Activated naive CD4-positive, alpha-beta T cell treated with anti-CD3 and anti-CD28 coated beads, Interleukin-2, amount 50 U/mL, for 24 hours (primary cell): ENCODE measurements around the gene USP49.
"Not testable (repeated sequence)": the region's sequence is repeated elsewhere in the genome, so short reads cannot be mapped to it uniquely, and the experiment has no call there.

Experiments used
- H3K27ac Mint-ChIP-seq: one replicate; pipeline ENCODE4 v1.8.0; 2021; ENCODE audit warnings: mild to moderate bottlenecking, mixed read lengths
- H3K27me3 Mint-ChIP-seq: one replicate; pipeline ENCODE4 v1.8.0; 2021; ENCODE audit warnings: mixed read lengths
- H3K36me3 Mint-ChIP-seq: one replicate; pipeline ENCODE4 v1.8.0; 2021; ENCODE audit warnings: mixed read lengths
- H3K4me1 Mint-ChIP-seq: one replicate; pipeline ENCODE4 v1.8.0; 2021; ENCODE audit warnings: mixed read lengths
- H3K4me3 Mint-ChIP-seq: one replicate; pipeline ENCODE4 v1.8.0; 2021; ENCODE audit warnings: mild to moderate bottlenecking, mixed read lengths
- H3K9me3 Mint-ChIP-seq: one replicate; pipeline ENCODE4 v1.8.0; 2021; ENCODE audit warnings: mixed read lengths

Gene USP49

GRCh38 chr6:41770381-41771057 lies 124.7 kb downstream of the USP49 start:
- Mint-ChIP-seq H3K4me1 (no peaks in the 10 kb centered on the region), H3K9me3 (no peaks in the 10 kb centered on the region), H3K36me3 (no peaks in the 10 kb centered on the region), H3K27me3 (no peaks in the 10 kb centered on the region), H3K4me3 (no peak overlapping the region), H3K27ac (no peak overlapping the region)

GRCh38 chr6:41769376-41769775 lies 125.8 kb downstream of the USP49 start:
- no peaks in the 10 kb centered on the region for H3K9me3 Mint-ChIP-seq
- no peaks in the 10 kb centered on the region for H3K4me1 Mint-ChIP-seq
- no peaks in the 10 kb centered on the region for H3K27me3 Mint-ChIP-seq
- no peak overlapping the region for H3K4me3 Mint-ChIP-seq
- no peak overlapping the region for H3K27ac Mint-ChIP-seq
- no peaks in the 10 kb centered on the region for H3K36me3 Mint-ChIP-seq

GRCh38 chr6:41768545-41769308 lies 126.4 kb downstream of the USP49 start:
- no peaks in the 10 kb centered on the region for H3K4me1 Mint-ChIP-seq
- H3K27me3 Mint-ChIP-seq = no peaks in the 10 kb centered on the region
- no peaks in the 10 kb centered on the region for H3K36me3 Mint-ChIP-seq
- H3K9me3 Mint-ChIP-seq = no peaks in the 10 kb centered on the region
- H3K27ac Mint-ChIP-seq = no peak overlapping the region
- no peak overlapping the region for H3K4me3 Mint-ChIP-seq

GRCh38 chr6:41767112-41767833 lies 127.9 kb downstream of the USP49 start:
- H3K27ac Mint-ChIP-seq = no peak overlapping the region
- H3K27me3 Mint-ChIP-seq = no peaks in the 10 kb centered on the region
- no peaks in the 10 kb centered on the region for H3K4me1 Mint-ChIP-seq
- no peak overlapping the region for H3K4me3 Mint-ChIP-seq
- no peaks in the 10 kb centered on the region for H3K9me3 Mint-ChIP-seq
- H3K36me3 Mint-ChIP-seq = no peaks in the 10 kb centered on the region

- not testable (repeated sequence) for H3K4me1 Mint-ChIP-seq, H3K9me3 Mint-ChIP-seq, H3K27ac Mint-ChIP-seq, H3K4me3 Mint-ChIP-seq, H3K36me3 Mint-ChIP-seq, H3K27me3 Mint-ChIP-seq
Observed at GRCh38 chr6:41766043-41766664, 129.0 kb downstream of the USP49 start.

- H3K4me3 Mint-ChIP-seq = no peak overlapping the region
- peaks cover 1% of the 10 kb centered on the region for H3K27me3 Mint-ChIP-seq
- H3K4me1 Mint-ChIP-seq = no peaks in the 10 kb centered on the region
- H3K36me3 Mint-ChIP-seq = no peaks in the 10 kb centered on the region
- no peak overlapping the region for H3K27ac Mint-ChIP-seq
- no peaks in the 10 kb centered on the region for H3K9me3 Mint-ChIP-seq
Observed at GRCh38 chr6:41763470-41763869, 131.7 kb downstream of the USP49 start.

GRCh38 chr6:41759905-41760579 lies 135.1 kb downstream of the USP49 start:
- Mint-ChIP-seq H3K27ac (no peak overlapping the region), H3K27me3 (peaks cover 1% of the 10 kb centered on the region), H3K9me3 (no peaks in the 10 kb centered on the region)

GRCh38 chr6:41759106-41759904 lies 135.9 kb downstream of the USP49 start:
- Mint-ChIP-seq H3K27ac (no peak overlapping the region), H3K9me3 (no peaks in the 10 kb centered on the region), H3K4me3 (no peak overlapping the region), H3K4me1 (no peaks in the 10 kb centered on the region), H3K27me3 (peaks cover 1% of the 10 kb centered on the region), H3K36me3 (no peaks in the 10 kb centered on the region)

More at GRCh38 chr6:41759905-41760579, 135.1 kb downstream of the USP49 start:
- no peaks in the 10 kb centered on the region for H3K4me1 Mint-ChIP-seq
- no peak overlapping the region for H3K4me3 Mint-ChIP-seq
- no peaks in the 10 kb centered on the region for H3K36me3 Mint-ChIP-seq

GRCh38 chr6:41758641-41759035 lies 136.5 kb downstream of the USP49 start:
- no peaks in the 10 kb centered on the region for H3K4me1 Mint-ChIP-seq
- H3K27me3 Mint-ChIP-seq = peaks cover 1% of the 10 kb centered on the region
- H3K36me3 Mint-ChIP-seq = no peaks in the 10 kb centered on the region
- H3K4me3 Mint-ChIP-seq = no peak overlapping the region
- no peaks in the 10 kb centered on the region for H3K9me3 Mint-ChIP-seq
- H3K27ac Mint-ChIP-seq = no peak overlapping the region

GRCh38 chr6:41757931-41758640 lies 137.1 kb downstream of the USP49 start:
- H3K4me3 Mint-ChIP-seq = no peak overlapping the region
- H3K9me3 Mint-ChIP-seq = no peaks in the 10 kb centered on the region
- H3K4me1 Mint-ChIP-seq = no peaks in the 10 kb centered on the region
- H3K27me3 Mint-ChIP-seq = peaks cover 1% of the 10 kb centered on the region
- H3K27ac Mint-ChIP-seq = no peak overlapping the region
- no peaks in the 10 kb centered on the region for H3K36me3 Mint-ChIP-seq

GRCh38 chr6:41757271-41757670 lies 137.9 kb downstream of the USP49 start:
- H3K27ac Mint-ChIP-seq = no peak overlapping the region
- H3K27me3 Mint-ChIP-seq = peaks cover 1% of the 10 kb centered on the region
- H3K9me3 Mint-ChIP-seq = no peaks in the 10 kb centered on the region
- no peaks in the 10 kb centered on the region for H3K4me1 Mint-ChIP-seq
- no peaks in the 10 kb centered on the region for H3K36me3 Mint-ChIP-seq
- H3K4me3 Mint-ChIP-seq = no peak overlapping the region

GRCh38 chr6:41756354-41756753 lies 138.8 kb downstream of the USP49 start:
- no peak overlapping the region for H3K4me3 Mint-ChIP-seq
- no peaks in the 10 kb centered on the region for H3K36me3 Mint-ChIP-seq
- no peaks in the 10 kb centered on the region for H3K4me1 Mint-ChIP-seq
- H3K9me3 Mint-ChIP-seq = no peaks in the 10 kb centered on the region
- no peak overlapping the region for H3K27ac Mint-ChIP-seq
- H3K27me3 Mint-ChIP-seq = peaks cover under 1% of the 10 kb centered on the region

GRCh38 chr6:41755895-41756294 lies 139.3 kb downstream of the USP49 start:
- H3K27me3 Mint-ChIP-seq = no peaks in the 10 kb centered on the region
- no peaks in the 10 kb centered on the region for H3K9me3 Mint-ChIP-seq
- no peaks in the 10 kb centered on the region for H3K36me3 Mint-ChIP-seq
- H3K27ac Mint-ChIP-seq = no peak overlapping the region
- no peaks in the 10 kb centered on the region for H3K4me1 Mint-ChIP-seq
- no peak overlapping the region for H3K4me3 Mint-ChIP-seq

GRCh38 chr6:41750374-41750773 lies 144.8 kb downstream of the USP49 start:
- Mint-ChIP-seq H3K27me3 (no peaks in the 10 kb centered on the region), H3K9me3 (no peaks in the 10 kb centered on the region), H3K4me1 (no peaks in the 10 kb centered on the region), H3K36me3 (no peaks in the 10 kb centered on the region), H3K27ac (no peak overlapping the region), H3K4me3 (no peak overlapping the region)
